Spleen (tissue), 11 donors: ENCODE results near the gene MFSD2B. TPM values are rescaled to one million over a fixed set of nuclear protein-coding genes. Genes with fewer than 3 reads are reported as not detected.
"Not testable (repeated sequence)": the region's sequence is repeated elsewhere in the genome, so short reads cannot be mapped to it uniquely, and the experiment has no call there.

Experiments used
- DNase-seq: peaks from one replicate; pipeline ENCODE4 v3.0.0-alpha.2; 2020
- H3K27ac ChIP-seq, 8 donors: fragments of 200-600 bp; sonication (generic) in 7 of 8; 1 replicate in 4 of 8; 2 replicates in 4 of 8; pipeline versions ENCODE4 v1.5.0 to v1.8.0; 2016 to 2021; ENCODE audit warnings: inconsistent platforms in 4 of 8, mild to moderate bottlenecking in 4 of 8, moderate library complexity in 1 of 8
- H3K27me3 ChIP-seq, 7 donors: fragments of 200-600 bp; sonication (generic) in 6 of 7; replicated peaks in 1 of 7; 1 replicate in 4 of 7; 2 replicates in 3 of 7; pipeline versions ENCODE4 v1.5.0 to v1.8.0; 2016 to 2021; ENCODE audit warnings: inconsistent platforms in 3 of 7, mild to moderate bottlenecking in 1 of 7
- H3K36me3 ChIP-seq, 6 donors: fragments of 200-600 bp; sonication (generic) in 5 of 6; 1 replicate in 4 of 6; 2 replicates in 2 of 6; pipeline versions ENCODE4 v1.5.0 to v1.8.0; 2016 to 2021; ENCODE audit warnings: inconsistent platforms in 2 of 6
- H3K4me1 ChIP-seq, 6 donors: fragments of 200-600 bp; sonication (generic) in 5 of 6; 1 replicate in 3 of 6; 2 replicates in 3 of 6; pipeline versions ENCODE4 v1.5.0 to v1.8.0; 2016 to 2021; ENCODE audit warnings: inconsistent platforms in 3 of 6
- H3K4me3 ChIP-seq, 8 donors: fragments of 200-600 bp; sonication (generic) in 7 of 8; 1 replicate in 4 of 8; 2 replicates in 4 of 8; pipeline versions ENCODE4 v1.5.0 to v1.8.0; 2016 to 2021; ENCODE audit warnings: inconsistent platforms in 4 of 8, mild to moderate bottlenecking in 4 of 8, moderate library complexity in 2 of 8
- H3K9me3 ChIP-seq, 8 donors: fragments of 200-600 bp; sonication (generic) in 7 of 8; 1 replicate in 4 of 8; 2 replicates in 4 of 8; pipeline versions ENCODE4 v1.5.0 to v1.8.0; 2016 to 2021; ENCODE audit warnings: inconsistent platforms in 4 of 8
- CTCF ChIP-seq, 11 experiments: fragments of 200-600 bp in 7 of 11; fragments of 450-650 bp in 4 of 11; sonication (generic) in 4 of 11; IDR thresholded peaks in 8 of 11; conservative IDR thresholded peaks in 3 of 11; 1 replicate in 7 of 11; 2 replicates in 4 of 11; pipeline versions ENCODE4 v1.4.0 to v1.8.0; 2016 to 2021; ENCODE audit warnings: antibody characterized with exemption in 11 of 11, inconsistent platforms in 4 of 11, mild to moderate bottlenecking in 1 of 11
- POLR2A ChIP-seq, 3 donors: fragments of 450-650 bp; IDR thresholded peaks; one replicate each; pipeline ENCODE4 v1.5.1; 2017; ENCODE audit warnings: antibody characterized with exemption in 3 of 3, mild to moderate bottlenecking in 1 of 3
- POLR2AphosphoS5 ChIP-seq, 3 donors: sonication (generic); formaldehyde crosslinking; IDR thresholded peaks; one replicate each; pipeline ENCODE4 v1.5.1; 2017; ENCODE audit warnings: antibody characterized with exemption in 3 of 3
- WGBS, 5 donors: extraction: QIAGEN DNeasy Blood & Tissue Kit in 3 of 5; methylation state at CpG; one replicate each; pipeline versions ENCODE4 v1.1.5 to v1.1.7; 2013 to 2018; 5-methylcytosine and 5-hydroxymethylcytosine counted together
- intact Hi-C: fragments of 100-400 bp; cut with DNase I; formaldehyde crosslinking; loops from one replicate; pipeline ENCODE4 v1.15.0; 2023; ENCODE audit warnings: low total_unique reads
- polyA plus RNA-seq, 3 donors: library from polyadenylated mRNA; stranded (reverse); fragments of 200-250 nt; gene quantifications; one replicate each; pipeline ENCODE4 v1.2.1, GENCODE V29; 2013
- total RNA-seq, 7 donors: library from RNA; depleted of rRNA in 3 of 7; stranded (reverse); fragments of >200 nt in 3 of 7; fragmentation: NEBNext Ultra II Directional in 4 of 7; extraction: Animal tissue kit (Norgen Biotek cat#: 25700) in 4 of 7; gene quantifications; one replicate each; pipeline versions ENCODE4 v1.1.0 to v1.2.1, GENCODE V29; 2016 to 2021
- donor health status: healthy with polysubstance abuse.
- donor health status: DM: no; HTN: no; CAD: no; lungs with moderate emphysema.
- donor health status: DM: no; HTN: no; CAD: no.
- donor health status: Bipolar disorder and iron deficiency.
- donor health status: healthy.
- donor health status: DM: no; HTN: no; CAD: no.
- donor health status: DM: yes; HTN: yes; CAD: no.

Gene MFSD2B
- total and polyA plus RNA-seq, 10 donors: 0.09 to 3.1 (median 0.52) TPM

DNA sequence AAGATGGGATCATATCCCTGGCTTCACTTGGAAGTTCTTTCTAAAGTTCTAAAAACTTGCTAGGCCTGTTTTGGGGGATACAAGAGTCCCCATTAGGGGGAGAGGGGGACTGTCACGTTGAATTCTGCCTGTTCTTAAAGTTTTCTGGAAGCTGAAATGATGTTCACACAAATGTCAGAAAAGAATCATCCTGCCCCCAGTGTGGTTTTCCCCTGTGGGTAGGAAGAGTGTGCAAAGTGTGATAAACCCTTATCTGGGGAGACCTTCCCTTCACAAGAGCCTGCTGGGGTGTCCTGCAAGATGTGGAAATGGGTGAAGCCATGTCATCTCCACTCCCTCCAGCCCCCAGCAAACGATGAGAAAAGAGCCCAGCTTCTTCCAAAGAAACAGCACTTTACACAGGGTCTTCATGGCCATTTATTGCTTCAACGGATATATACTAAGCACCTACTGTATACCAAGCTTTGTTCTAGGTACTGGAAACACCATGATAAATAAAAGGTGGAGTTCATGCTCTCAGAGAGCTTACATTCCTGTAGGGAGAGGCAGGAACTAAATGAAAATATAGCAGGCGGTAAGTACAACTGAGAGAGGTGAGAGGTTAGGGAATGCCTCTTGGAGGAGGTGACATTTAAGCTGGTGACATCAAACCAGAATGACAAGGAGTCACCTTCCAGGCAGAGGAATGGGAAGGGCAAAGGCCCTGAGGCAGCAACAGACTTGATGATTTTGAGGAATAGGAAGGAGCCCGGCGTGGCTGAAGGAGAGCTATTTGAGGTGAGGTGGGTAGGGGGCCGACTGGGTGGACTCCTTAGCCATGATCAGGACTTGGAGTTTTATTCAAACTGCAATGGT, 1.6 kb downstream of the MFSD2B start:
- Histone ChIP-seq H3K27me3 (peaks cover 0 to 35% (median 22%) of the 10 kb centered on the region in 7 donors), H3K9me3 (no peaks in the 10 kb centered on the region), H3K4me1 (peaks cover 3 to 19% (median 13%) of the 10 kb centered on the region in 6 donors), H3K27ac (no peak overlapping the region), H3K4me3 (peak overlapping the region in 1 of 8 donors; percentile 33), H3K36me3 (no peaks in the 10 kb centered on the region)
- WGBS, 5 donors: 55 to 72% (median 66%) methylated on average over 7 of the region's 7 CpGs
- TF ChIP-seq POLR2AphosphoS5 (IDR thresholded peaks at IDR 0.05): no peak
- no peak for TF ChIP-seq CTCF (IDR thresholded peaks at IDR 0.05 in 8 of 11, conservative IDR thresholded peaks at IDR 0.05 in 3 of 11)
- TF ChIP-seq POLR2A (IDR thresholded peaks at IDR 0.05): no peak
- intact Hi-C loops: no loop called here
- DNase-seq: no peak

DNA sequence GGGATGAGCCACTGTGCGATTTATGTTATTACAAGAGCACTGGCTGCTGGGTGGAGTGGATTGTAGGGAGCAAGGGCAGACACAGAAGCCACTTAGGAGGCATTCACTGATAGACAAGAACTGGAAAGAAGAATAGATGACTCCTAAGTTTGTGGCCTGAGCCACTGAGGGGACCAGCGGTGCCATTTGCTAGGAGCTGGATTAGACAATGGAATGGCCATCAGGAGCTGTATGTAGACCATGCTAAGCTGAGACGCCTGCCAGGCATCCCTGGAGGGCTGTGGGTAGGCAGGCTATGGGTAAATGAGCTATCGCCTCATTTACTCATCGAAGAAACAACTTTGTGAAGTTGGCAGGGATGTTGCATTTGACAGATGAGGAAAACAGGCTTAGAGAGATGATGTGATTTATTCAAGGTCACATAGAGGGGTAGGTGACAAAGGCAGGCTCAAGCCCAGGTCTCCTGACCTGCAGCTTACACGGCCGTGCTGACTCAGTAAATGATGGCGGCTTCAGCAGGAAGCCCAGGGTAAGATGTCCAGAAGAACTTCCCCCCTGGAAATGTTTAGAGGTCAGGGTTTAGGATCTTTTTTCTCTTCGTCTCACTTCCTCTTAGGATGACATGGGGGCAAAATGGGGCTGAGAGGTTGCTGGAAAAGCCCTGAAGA, 2.8 kb downstream of the MFSD2B start:
- DNase-seq: no peak
- H3K36me3 ChIP-seq: no peaks in the 10 kb centered on the region
- H3K4me1 ChIP-seq: peaks cover 3 to 19% (median 13%) of the 10 kb centered on the region in 6 donors
- H3K9me3 ChIP-seq: no peaks in the 10 kb centered on the region
- no peak overlapping the region for H3K27ac ChIP-seq
- TF ChIP-seq CTCF (IDR thresholded peaks at IDR 0.05 in 8 of 11, conservative IDR thresholded peaks at IDR 0.05 in 3 of 11) (no peak), POLR2A (IDR thresholded peaks at IDR 0.05) (no peak), POLR2AphosphoS5 (IDR thresholded peaks at IDR 0.05) (no peak)
- WGBS, 5 donors: 58 to 77% (median 71%) methylated on average over 9 of the region's 9 CpGs
- intact Hi-C loops: no loop called here
- no peak overlapping the region for H3K4me3 ChIP-seq
- peaks cover 0 to 35% (median 22%) of the 10 kb centered on the region in 7 donors for H3K27me3 ChIP-seq

- H3K4me3 ChIP-seq, DNase-seq, intact Hi-C loops, H3K9me3 ChIP-seq, H3K36me3 ChIP-seq, H3K27ac ChIP-seq: not testable (repeated sequence)
- peaks cover 3 to 12% (median 7%) of the 10 kb centered on the region in 6 donors for H3K4me1 ChIP-seq
- 79 to 94% (median 87%) methylated on average over 6 of the region's 6 CpGs for WGBS, 5 donors
- peaks cover 0 to 20% (median 15%) of the 10 kb centered on the region in 7 donors for H3K27me3 ChIP-seq
Measured at GRCh38 chr2:24014902-24015301, 5.0 kb downstream of the MFSD2B start.

DNA sequence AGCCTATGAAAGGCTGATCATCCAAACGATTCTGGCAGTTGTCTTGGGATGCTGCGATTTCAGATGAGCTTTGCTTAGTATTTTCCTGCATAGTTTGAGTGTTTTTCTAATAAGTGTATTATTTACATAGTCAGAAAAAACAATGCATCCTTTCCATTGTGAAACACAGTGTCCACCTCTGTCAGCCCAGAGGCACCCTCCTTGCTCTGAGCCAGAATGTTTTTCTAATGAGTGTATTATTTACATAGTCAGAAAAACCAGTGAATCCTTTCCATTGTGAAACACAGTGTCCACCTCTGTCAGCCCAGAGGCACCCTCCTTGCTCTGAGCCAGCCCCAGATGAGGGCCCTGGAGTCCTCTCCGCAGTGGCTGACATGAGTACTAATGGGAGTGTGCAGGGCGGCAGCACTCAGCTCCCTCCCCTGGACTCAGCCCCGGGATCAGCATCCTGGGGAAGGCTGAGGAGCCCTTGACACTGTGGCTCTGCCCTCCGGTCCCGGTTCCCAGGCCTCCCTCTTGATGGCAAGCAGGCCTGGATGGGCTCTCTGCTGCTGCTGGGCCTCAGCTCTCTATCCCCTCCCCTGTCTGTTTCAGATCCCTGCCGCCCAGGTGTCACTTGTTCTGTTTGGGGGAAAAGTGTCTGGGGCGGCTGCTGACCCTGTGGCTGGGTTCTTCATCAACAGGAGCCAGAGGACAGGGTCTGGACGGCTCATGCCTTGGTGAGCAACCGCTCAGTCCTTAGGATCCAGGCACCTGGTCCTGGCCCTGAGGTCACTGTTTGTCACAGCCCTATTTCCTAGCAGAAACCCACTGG, 5.9 kb downstream of the MFSD2B start:
- intact Hi-C loops: no loop called here
- WGBS, 5 donors: 85 to 93% (median 88%) methylated on average over 7 to 11 of the region's 11 CpGs

More for the DNA sequence above, 5.9 kb downstream of the MFSD2B start:
- TF ChIP-seq POLR2A (IDR thresholded peaks at IDR 0.05) (no peak), CTCF (IDR thresholded peaks at IDR 0.05 in 8 of 11, conservative IDR thresholded peaks at IDR 0.05 in 3 of 11) (no peak), POLR2AphosphoS5 (IDR thresholded peaks at IDR 0.05) (no peak)
- no peaks in the 10 kb centered on the region for H3K36me3 ChIP-seq
- no peak overlapping the region for H3K4me3 ChIP-seq
- peaks cover 0 to 11% (median 6%) of the 10 kb centered on the region in 7 donors for H3K27me3 ChIP-seq
- no peak overlapping the region for H3K27ac ChIP-seq
- H3K9me3 ChIP-seq: no peaks in the 10 kb centered on the region
- peaks cover 0 to 3% (median under 1%) of the 10 kb centered on the region in 6 donors for H3K4me1 ChIP-seq
- no peak for DNase-seq
